H1 (cell line): Measurements from ENCODE around the gene KLHL26. TPM values are rescaled to one million over a fixed set of nuclear protein-coding genes. Genes with fewer than 3 reads are reported as not detected.

Experiments
- CTCF ChIA-PET: fragments of 300-600 bp; sonication (Branson Sonifier 250); formaldehyde crosslinking; loops from one replicate; lab custom pipeline; 2021; ENCODE audit not compliant: partially characterized antibody; lab: Charles Lee
- POLR2A ChIA-PET: fragments of 300-600 bp; sonication (Branson Sonifier 250); formaldehyde crosslinking; loops from one replicate; lab custom pipeline; 2021; ENCODE audit warnings: inconsistent platforms; ENCODE audit not compliant: partially characterized antibody; lab: Charles Lee
- DNase-seq, 2 experiments: peaks; one replicate each; pipeline versions ENCODE4 v3.0.0 to v3.0.0-alpha.2; 2010 to 2022; ENCODE audit warnings: low spot score in 2 of 2, low read depth in 1 of 2, mixed read lengths in 1 of 2
- FAIRE-seq: peaks from 2 replicates; lab custom pipeline; 2011; peaks lifted over from hg19 to GRCh38; lab: Jason Lieb, UNC
- H2AFZ ChIP-seq: 2 replicates; pipeline ENCODE4 v1.8.1; 2012; ENCODE audit warnings: low read length, inconsistent platforms
- H2AK5ac ChIP-seq: 2 replicates; pipeline ENCODE4 v1.6.1; 2013; ENCODE audit warnings: low read depth, low read length
- H2BK120ac ChIP-seq: replicated peaks from 2 replicates; pipeline ENCODE3; 2013; ENCODE audit warnings: low read depth, low read length, inconsistent platforms
- H2BK12ac ChIP-seq: 2 replicates; pipeline ENCODE4 v1.6.1; 2013; ENCODE audit warnings: low read depth, low read length
- H2BK15ac ChIP-seq: 2 replicates; pipeline ENCODE4 v1.6.1; 2013; ENCODE audit warnings: low read length
- H2BK20ac ChIP-seq: 2 replicates; pipeline ENCODE4 v1.6.1; 2013; ENCODE audit warnings: low read length
- H2BK5ac ChIP-seq: 2 replicates; pipeline ENCODE4 v1.6.1; 2013; ENCODE audit warnings: low read depth, low read length
- H3K14ac ChIP-seq: 2 replicates; pipeline ENCODE4 v1.6.1; 2013; ENCODE audit warnings: inconsistent platforms; ENCODE audit not compliant: insufficient read length
- H3K18ac ChIP-seq: 2 replicates; pipeline ENCODE4 v1.6.1; 2013; ENCODE audit warnings: low read length; ENCODE audit errors: extremely low read depth
- H3K23ac ChIP-seq: 2 replicates; pipeline ENCODE4 v1.6.1; 2013; ENCODE audit warnings: inconsistent platforms; ENCODE audit not compliant: insufficient read length
- H3K23me2 ChIP-seq: 2 replicates; pipeline ENCODE4 v1.6.1; 2013; ENCODE audit warnings: low read depth, low read length
- H3K27ac ChIP-seq: 2 replicates; pipeline ENCODE4 v1.6.1; 2011; ENCODE audit warnings: low read depth, low read length, inconsistent platforms
- H3K27me3 ChIP-seq, 4 experiments: replicated peaks in 1 of 4; 1 replicate in 1 of 4; 2 replicates in 3 of 4; pipeline versions ENCODE4 v1.6.1 to v1.8.1; 2011 to 2013; ENCODE audit warnings: low read length in 3 of 4, mild to moderate bottlenecking in 3 of 4, inconsistent platforms in 2 of 4, mixed read lengths in 2 of 4, moderate library complexity in 1 of 4; ENCODE audit not compliant: control insufficient read depth in 3 of 4, insufficient read depth in 3 of 4; ENCODE audit errors: extremely low read depth in 1 of 4
- H3K36me3 ChIP-seq, 4 experiments: 2 replicates each; pipeline versions ENCODE4 v1.6.1 to v1.8.1; 2011 to 2013; ENCODE audit warnings: mild to moderate bottlenecking in 4 of 4, low read length in 3 of 4, moderate library complexity in 2 of 4, control low read depth in 1 of 4, inconsistent platforms in 1 of 4; ENCODE audit not compliant: insufficient read depth in 4 of 4, control insufficient read depth in 2 of 4
- H3K4ac ChIP-seq: replicated peaks from 2 replicates; pipeline ENCODE3; 2013; ENCODE audit warnings: low read length, low read depth, mixed read lengths, inconsistent platforms; ENCODE audit not compliant: insufficient read length
- H3K4me1 ChIP-seq, 4 experiments: replicated peaks in 1 of 4; 1 replicate in 1 of 4; 2 replicates in 3 of 4; pipeline versions ENCODE4 v1.6.1 to v1.8.1; 2011 to 2013; ENCODE audit warnings: low read length in 3 of 4, inconsistent platforms in 2 of 4, mixed read lengths in 1 of 4; ENCODE audit not compliant: insufficient read depth in 4 of 4, control insufficient read depth in 3 of 4
- H3K4me2 ChIP-seq, 2 experiments: 2 replicates each; pipeline versions ENCODE4 v1.6.1 to v1.8.1; 2011 to 2013; ENCODE audit warnings: low read depth in 2 of 2, low read length in 2 of 2, control low read depth in 1 of 2, inconsistent platforms in 1 of 2, mild to moderate bottlenecking in 1 of 2; ENCODE audit not compliant: insufficient read depth in 1 of 2
- H3K4me3 ChIP-seq, 4 experiments: fragments of 200-600, 300-600 bp in 1 of 4; sonication (generic), shearing (Covaris generic), sonication (Bioruptor Twin) in 1 of 4; 2 replicates each; pipeline versions ENCODE4 v1.5.1 to v1.8.1; 2011 to 2016; ENCODE audit warnings: low read length in 4 of 4, low read depth in 3 of 4, control low read depth in 2 of 4, inconsistent platforms in 2 of 4, mild to moderate bottlenecking in 2 of 4, mixed read lengths in 1 of 4, moderate library complexity in 1 of 4; ENCODE audit not compliant: insufficient read depth in 2 of 4; ENCODE audit errors: extremely low read depth in 1 of 4
- H3K56ac ChIP-seq: replicated peaks from 2 replicates; pipeline ENCODE3; 2013; ENCODE audit warnings: low read depth, mild to moderate bottlenecking, mixed read lengths, low read length, inconsistent platforms; ENCODE audit not compliant: insufficient read length
- H3K79me1 ChIP-seq: 2 replicates; pipeline ENCODE4 v1.6.1; 2013; ENCODE audit warnings: low read depth, low read length, control low read depth
- H3K79me2 ChIP-seq, 2 experiments: 2 replicates each; pipeline versions ENCODE4 v1.6.1 to v1.8.1; 2012 to 2013; ENCODE audit warnings: low read length in 2 of 2, mild to moderate bottlenecking in 2 of 2, inconsistent platforms in 1 of 2; ENCODE audit not compliant: insufficient read depth in 2 of 2, control insufficient read depth in 1 of 2
- H3K9ac ChIP-seq, 4 experiments: replicated peaks in 1 of 4; 1 replicate in 1 of 4; 2 replicates in 3 of 4; pipeline versions ENCODE4 v1.6.1 to v1.8.1; 2011 to 2013; ENCODE audit warnings: low read depth in 3 of 4, low read length in 3 of 4, control low read depth in 2 of 4, mild to moderate bottlenecking in 2 of 4, moderate library complexity in 2 of 4, inconsistent platforms in 1 of 4; ENCODE audit errors: extremely low read depth in 1 of 4
- H3K9me3 ChIP-seq, 2 experiments: 2 replicates each; pipeline versions ENCODE4 v1.6.1 to v1.8.1; 2012 to 2013; ENCODE audit warnings: mild to moderate bottlenecking in 2 of 2, moderate library complexity in 2 of 2, control low read depth in 1 of 2, inconsistent platforms in 1 of 2, low read depth in 1 of 2, low read length in 1 of 2, mixed read lengths in 1 of 2; ENCODE audit not compliant: insufficient read depth in 2 of 2
- H4K20me1 ChIP-seq, 2 experiments: replicated peaks in 1 of 2; 2 replicates each; pipeline versions ENCODE3 to v1.8.1; 2011 to 2013; ENCODE audit warnings: inconsistent platforms in 2 of 2, low read length in 2 of 2, mild to moderate bottlenecking in 1 of 2; ENCODE audit not compliant: insufficient read depth in 2 of 2, control insufficient read depth in 1 of 2
- H4K5ac ChIP-seq: 2 replicates; pipeline ENCODE4 v1.6.1; 2013; ENCODE audit warnings: low read length, low read depth, mixed read lengths, inconsistent platforms; ENCODE audit not compliant: insufficient read length
- H4K8ac ChIP-seq: 2 replicates; pipeline ENCODE4 v1.8.0; 2013; ENCODE audit warnings: mild to moderate bottlenecking, moderate library complexity, low read length, inconsistent platforms; ENCODE audit not compliant: insufficient read depth; ENCODE audit errors: extremely low read depth
- H4K91ac ChIP-seq: replicated peaks from 2 replicates; pipeline ENCODE3; 2013; ENCODE audit warnings: low read length, mixed read lengths, inconsistent platforms; ENCODE audit not compliant: insufficient read length
- BACH1 ChIP-seq: IDR thresholded peaks from 2 replicates; pipeline ENCODE4 v1.6.1; 2012; ENCODE audit warnings: low read length, improper control_type of control experiment
- CREB1 ChIP-seq: IDR thresholded peaks from 2 replicates; pipeline ENCODE4 v1.6.1; 2012; ENCODE audit warnings: inconsistent platforms
- EZH2 ChIP-seq: fragments of 200-600 bp; sonication (generic); IDR thresholded peaks from 2 replicates; pipeline ENCODE4 v1.7.1; 2012; ENCODE audit warnings: low read depth, mild to moderate bottlenecking, moderate library complexity, low read length, inconsistent platforms; ENCODE audit not compliant: severe bottlenecking
- GTF2F1 ChIP-seq: IDR thresholded peaks from 2 replicates; pipeline ENCODE4 v1.6.1; 2012; ENCODE audit warnings: low read depth, low read length, improper control_type of control experiment, borderline replicate concordance
- JUN ChIP-seq: IDR thresholded peaks from 2 replicates; pipeline ENCODE4 v1.6.1; 2011; ENCODE audit warnings: low read depth, mild to moderate bottlenecking, improper control_type of control experiment, low read length
- JUND ChIP-seq: IDR thresholded peaks from 2 replicates; pipeline ENCODE4 v1.6.1; 2011; ENCODE audit warnings: mild to moderate bottlenecking, improper control_type of control experiment, low read length
- KDM5A ChIP-seq: fragments of 200-600 bp; IDR thresholded peaks from 2 replicates; pipeline ENCODE4 v1.7.1; 2012; ENCODE audit warnings: mild to moderate bottlenecking, low read length, inconsistent platforms, mixed read lengths
- NRF1 ChIP-seq: IDR thresholded peaks from 2 replicates; pipeline ENCODE4 v1.6.1; 2011; ENCODE audit warnings: mild to moderate bottlenecking, low read depth, low read length, improper control_type of control experiment
- POLR2AphosphoS5 ChIP-seq: IDR thresholded peaks from 2 replicates; pipeline ENCODE4 v1.6.1; 2011; ENCODE audit warnings: low read depth, low read length
- POU5F1 ChIP-seq: IDR thresholded peaks from 2 replicates; pipeline ENCODE4 v1.6.1; 2011; ENCODE audit warnings: low read depth, mild to moderate bottlenecking, low read length, moderate library complexity
- RFX5 ChIP-seq: IDR thresholded peaks from 2 replicates; pipeline ENCODE4 v1.6.1; 2011; ENCODE audit warnings: low read depth, low read length, improper control_type of control experiment, borderline replicate concordance
- TAF1 ChIP-seq: IDR thresholded peaks from 2 replicates; pipeline ENCODE4 v1.6.1; 2011; ENCODE audit warnings: mild to moderate bottlenecking, low read depth, low read length
- TAF7 ChIP-seq: optimal IDR thresholded peaks from 2 replicates; pipeline ENCODE3; 2011; ENCODE audit warnings: low read depth, mild to moderate bottlenecking, inconsistent platforms, low read length, moderate library complexity, borderline replicate concordance
- YY1 ChIP-seq: IDR thresholded peaks from 2 replicates; pipeline ENCODE4 v1.6.1; 2011; ENCODE audit warnings: low read depth, mild to moderate bottlenecking, low read length
- WGBS, 2 experiments: shearing (Covaris generic) in 1 of 2; methylation state at CpG; one replicate each; pipeline versions ENCODE4 v1.1.6 to v1.1.7; 2013 to 2015; ENCODE audit warnings: low lambda C conversion rate in 2 of 2, mixed read lengths in 2 of 2, inconsistent platforms in 1 of 2, low coverage in 1 of 2, missing lambda C conversion rate in 1 of 2; ENCODE audit not compliant: insufficient replicate concordance in 2 of 2, insufficient coverage in 1 of 2, insufficient read length in 1 of 2; ENCODE audit errors: extremely low coverage in 1 of 2, missing lambda C conversion rate in 1 of 2; 5-methylcytosine and 5-hydroxymethylcytosine counted together
- polyA plus RNA-seq, 7 experiments: library from polyadenylated mRNA; depleted of rRNA in 3 of 7; stranded (reverse) in 5 of 7; unstranded in 2 of 7; fragments of >200 nt in 5 of 7; fragments of 200-250 nt in 2 of 7; gene quantifications; 1 replicate in 5 of 7; 2 replicates in 1 of 7; 4 replicates in 1 of 7; pipeline versions ENCODE4 v1.2.1 to v1.2.3, GENCODE V29; 2011 to 2013; ENCODE audit warnings: missing spikeins in 2 of 7, mixed read lengths in 2 of 7
- total RNA-seq: library from RNA; stranded (reverse); fragmentation: NEBNext Ultra II Directional; extraction: Animal tissue kit (Norgen Biotek cat#: 25700); gene quantifications from 2 replicates; pipeline ENCODE4 v1.2.1, GENCODE V29; 2021
- TF ChIP-seq, protein P1 (sequence below): IDR thresholded peaks from 2 replicates; pipeline ENCODE4 v1.6.1; 2012; ENCODE audit warnings: inconsistent platforms

KLHL26 gene
- total and polyA plus RNA-seq, 2 of the 8 experiments (the other 6 are each of a cell fraction or from before 2014, with no cell fraction given), result 2.2 to 8.8 TPM

DNA sequence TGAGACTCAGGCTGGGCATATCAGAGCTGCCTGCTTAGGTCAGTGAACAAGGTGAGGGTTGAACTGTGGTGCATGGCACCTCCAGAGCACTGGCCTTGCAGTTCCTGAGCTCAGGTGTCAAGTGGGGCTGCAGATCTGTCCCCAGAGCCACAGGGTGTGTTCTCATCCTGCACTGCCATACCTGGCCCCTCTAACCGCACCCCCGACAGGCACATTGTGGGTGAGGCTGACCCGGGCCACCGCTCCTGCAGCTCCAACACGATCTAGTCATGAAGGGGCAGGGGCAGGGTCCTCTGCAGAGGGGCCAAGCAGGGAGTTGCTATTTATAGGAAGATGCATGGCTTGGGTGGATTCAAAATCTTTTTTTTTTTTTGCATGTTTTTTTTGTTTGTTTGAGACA is 30.0 kb downstream of the KLHL26 start:
- H3K14ac ChIP-seq, result no peak overlapping the region
- no peak overlapping the region for H2BK15ac ChIP-seq
- ChIA-PET POLR2A (interaction anchor here (1.0 kb wide), 2 partner anchors 28 to 93 kb away, joined by 3 read pairs; no protein-coding TSS in a partner anchor), CTCF (interaction anchor here (0.7 to 2.4 kb wide), 3 partner anchors 9 to 197 kb away, joined by 3 to 12 read pairs (median 3); no protein-coding TSS in a partner anchor)
- FAIRE-seq, result no peak
- no peak overlapping the region for H3K27ac ChIP-seq
- H2BK12ac ChIP-seq, result no peak overlapping the region
- H3K79me1 ChIP-seq, result no peaks in the 10 kb centered on the region
- no peak overlapping the region for H3K4me2 ChIP-seq
- no peaks in the 10 kb centered on the region for H3K79me2 ChIP-seq
- no peak overlapping the region for H2AK5ac ChIP-seq
- no peak for DNase-seq
- no peak overlapping the region for H2BK120ac ChIP-seq
- no peaks in the 10 kb centered on the region for H3K27me3 ChIP-seq
- H4K8ac ChIP-seq, result no peak overlapping the region; the same call in 1 of the 2 replicates
- H3K4me1 ChIP-seq, result peaks cover 0 to 6% (median 3%) of the 10 kb centered on the region in 4 experiments; a peak in 4 of 7 replicates
- TF ChIP-seq NRF1, result no peak
- TF ChIP-seq JUND, result no peak
- no peak for TF ChIP-seq KDM5A
- no peak for TF ChIP-seq RFX5
- TF ChIP-seq BACH1, result no peak
- TF ChIP-seq TAF7, result no peak
- no peak for TF ChIP-seq CREB1
- no peak for TF ChIP-seq TAF1
- no peak for TF ChIP-seq JUN
- no peak for TF ChIP-seq GTF2F1
- TF ChIP-seq POLR2AphosphoS5, result no peak
- TF ChIP-seq EZH2, result no peak
- TF ChIP-seq, protein P1, sequence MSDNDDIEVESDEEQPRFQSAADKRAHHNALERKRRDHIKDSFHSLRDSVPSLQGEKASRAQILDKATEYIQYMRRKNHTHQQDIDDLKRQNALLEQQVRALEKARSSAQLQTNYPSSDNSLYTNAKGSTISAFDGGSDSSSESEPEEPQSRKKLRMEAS, result no peak
- no peak for TF ChIP-seq POU5F1
- no peak for TF ChIP-seq YY1
- peaks cover 5 to 8% of the 10 kb centered on the region in 2 experiments for H4K20me1 ChIP-seq
- H3K18ac ChIP-seq, result no peak overlapping the region
- H2BK20ac ChIP-seq, result no peak overlapping the region
- H2BK5ac ChIP-seq, result no peak overlapping the region
- H4K91ac ChIP-seq, result no peak overlapping the region
- WGBS, 2 experiments, result 90% methylated on average over 5 of the region's 5 CpGs; no CpG with 5 or more reads in 1 of the 2 experiments
- H3K23ac ChIP-seq, result no peak overlapping the region
- no peak overlapping the region for H3K9ac ChIP-seq
- H2AFZ ChIP-seq, result no peak overlapping the region
- no peak overlapping the region for H3K4me3 ChIP-seq
- no peak overlapping the region for H4K5ac ChIP-seq
- H3K36me3 ChIP-seq, result peaks cover 0 to 17% (median 2%) of the 10 kb centered on the region in 4 experiments; a peak in 4 of 8 replicates
- no peak overlapping the region for H3K4ac ChIP-seq
- H3K9me3 ChIP-seq, result no peaks in the 10 kb centered on the region
- H3K56ac ChIP-seq, result no peak overlapping the region
- no peaks in the 10 kb centered on the region for H3K23me2 ChIP-seq
